Fibroblast of the aortic adventitia (primary cell): Measurements from ENCODE around the gene COL9A3. TPM values are rescaled to one million over a fixed set of nuclear protein-coding genes. Genes with fewer than 3 reads are reported as not detected.

Source experiments
- DNase-seq: peaks from one replicate; pipeline ENCODE4 v3.0.0-alpha.2; 2010; ENCODE audit warnings: low read depth
- H3K4me3 ChIP-seq: 2 replicates; pipeline ENCODE4 v1.5.1; 2011; ENCODE audit warnings: low read depth, mild to moderate bottlenecking, control low read depth, low read length, moderate library complexity
- CTCF ChIP-seq: IDR thresholded peaks from 2 replicates; pipeline ENCODE4 v1.5.1; 2011; ENCODE audit warnings: mild to moderate bottlenecking, low read length, control low read depth, inconsistent platforms; ENCODE audit not compliant: insufficient read depth
- total RNA-seq: library from RNA; depleted of rRNA; stranded (reverse); fragments of >200 nt; gene quantifications from 2 replicates; pipeline ENCODE4 v1.2.3, GENCODE V29; 2012; ENCODE audit warnings: low replicate concordance

The COL9A3 gene
- total RNA-seq, 1 donor, result 0.36 TPM

- TF ChIP-seq CTCF, result peak; percentile 18
- H3K4me3 ChIP-seq, result peak overlapping the region; percentile 74
- peak; percentile 47 for DNase-seq
Measured at GRCh38 chr20:62860391-62860923, 43.6 kb downstream of the COL9A3 start.

GRCh38 chr20:62860924-62861691 lies 44.3 kb downstream of the COL9A3 start:
- H3K4me3 ChIP-seq, result peak overlapping the region; percentile 74
- DNase-seq, result no peak
- TF ChIP-seq CTCF, result no peak

GRCh38 chr20:62861726-62862336 lies 45.0 kb downstream of the COL9A3 start, which contains the start of gene TCFL5:
TSS of gene TCFL5 (minus strand) at chr20:62861822. CDS start at chr20:62861670, 152 bp downstream.
- DNase-seq, result peak; percentile 81
- no peak for TF ChIP-seq CTCF
- H3K4me3 ChIP-seq, result peak within 1 kb of the TSS; percentile 74

GRCh38 chr20:62864207-62864606 lies 47.4 kb downstream of the COL9A3 start:
- DNase-seq, result no peak
- no peak for TF ChIP-seq CTCF
- no peak overlapping the region for H3K4me3 ChIP-seq

GRCh38 chr20:62872184-62872847 lies 55.5 kb downstream of the COL9A3 start:
- no peak overlapping the region for H3K4me3 ChIP-seq
- DNase-seq, result no peak
- no peak for TF ChIP-seq CTCF

- no peak for DNase-seq
- H3K4me3 ChIP-seq, result no peak overlapping the region
- no peak for TF ChIP-seq CTCF
Measured at GRCh38 chr20:62872862-62873261, 56.0 kb downstream of the COL9A3 start.
